Right lobe of liver (tissue), 6 donors: ENCODE measurements around the gene HEY2. TPM values are rescaled to one million over a fixed set of nuclear protein-coding genes. Genes with fewer than 3 reads are reported as not detected.
A peak's percentile ranks its signal among the peaks of the same experiment; 100 is the strongest.

ENCODE experiments used
- ATAC-seq, 4 donors: fragments of 200-7000 bp; cut with Tn5 transposase; one replicate each; pipeline ENCODE4 v1.9.1; 2020; ENCODE audit warnings: mild to moderate bottlenecking in 4 of 4, moderate library complexity in 4 of 4
- DNase-seq, 3 donors: peaks; one replicate each; pipeline ENCODE4 v3.0.0-alpha.2; 2020
- H3K27ac ChIP-seq, 3 donors: fragments of 200-600 bp; one replicate each; pipeline ENCODE4 v1.8.0; 2022
- H3K27me3 ChIP-seq, 2 donors: fragments of 200-600 bp; one replicate each; pipeline ENCODE4 v1.8.0; 2022
- H3K36me3 ChIP-seq, 4 donors: fragments of 200-600 bp; sonication (generic) in 1 of 4; one replicate each; pipeline versions ENCODE4 v1.5.1 to v1.8.0; 2017 to 2022; ENCODE audit warnings: control low read depth in 1 of 4
- H3K4me1 ChIP-seq, 4 donors: fragments of 200-600 bp; sonication (generic) in 1 of 4; one replicate each; pipeline versions ENCODE4 v1.5.1 to v1.8.0; 2017 to 2022; ENCODE audit warnings: control low read depth in 1 of 4
- H3K4me3 ChIP-seq, 3 donors: fragments of 200-600 bp; one replicate each; pipeline ENCODE4 v1.8.0; 2022
- H3K9me3 ChIP-seq, 4 donors: fragments of 200-600 bp; sonication (generic) in 1 of 4; one replicate each; pipeline versions ENCODE4 v1.5.1 to v1.8.0; 2017 to 2022; ENCODE audit warnings: control low read depth in 1 of 4
- POLR2A ChIP-seq: fragments of 450-650 bp; IDR thresholded peaks from one replicate; pipeline ENCODE4 v1.6.1; 2017; ENCODE audit warnings: antibody characterized with exemption, mild to moderate bottlenecking
- WGBS: methylation state at CpG from one replicate; pipeline ENCODE4 v1.1.6; 2018; ENCODE audit warnings: low coverage, low lambda C conversion rate; ENCODE audit not compliant: insufficient coverage; ENCODE audit errors: missing lambda C conversion rate; 5-methylcytosine and 5-hydroxymethylcytosine counted together
- intact Hi-C, 2 donors: fragments of 100-400 bp; cut with DNase I; formaldehyde crosslinking; loops; one replicate each; pipeline versions ENCODE4 v1.11.2 to v1.14.1; 2022
- total RNA-seq, 6 experiments: library from RNA; depleted of rRNA in 2 of 6; stranded (reverse); fragments of >200 nt in 2 of 6; fragmentation: NEBNext Ultra II Directional in 3 of 6; extraction: Animal tissue kit (Norgen Biotek cat#: 25700) in 3 of 6; gene quantifications; one replicate each; pipeline versions ENCODE4 v1.1.0 to v1.2.4, GENCODE V29; 2016 to 2023
- TF ChIP-seq, protein P1 (sequence below), 4 donors: fragments of 200-600 bp in 3 of 4; fragments of 450-650 bp in 1 of 4; IDR thresholded peaks; one replicate each; pipeline versions ENCODE4 v1.5.1 to v1.8.0; 2016 to 2022; ENCODE audit warnings: antibody characterized with exemption in 4 of 4, mild to moderate bottlenecking in 2 of 4
- donor health status: DM: no; HTN: yes; CAD: no.
- donor health status: DM: no; HTN: no; CAD: no.
- donor health status: DM: no; HTN: no; CAD: no.
- donor health status: DM: no; HTN: yes; CAD: no.
- donor health status: DM: no; HTN: yes; CAD: no.

Gene HEY2
- total RNA-seq, 6 experiments from 2014 or later = 0.74 to 2.6 (median 1.6) TPM

DNA sequence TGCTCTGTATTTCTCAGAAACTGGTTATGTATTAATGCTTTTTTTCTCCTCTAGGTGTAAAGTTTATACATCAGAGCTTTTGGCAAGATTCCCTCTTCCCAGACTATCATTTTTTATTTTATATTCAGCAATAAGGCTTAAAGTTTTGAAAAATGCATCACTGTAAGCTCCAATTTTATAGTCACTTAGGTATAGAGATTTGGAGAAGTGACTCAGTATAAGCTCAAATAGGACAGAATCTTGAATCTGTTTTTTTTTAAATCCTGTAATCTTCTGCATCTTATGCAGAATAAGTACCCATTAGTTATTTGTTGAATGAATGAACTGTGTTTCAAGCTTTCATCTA, 42.4 kb downstream of the HEY2 start:
- Histone ChIP-seq H3K4me1 (peaks cover 0 to 18% (median 5%) of the 10 kb centered on the region in 4 donors), H3K4me3 (peak overlapping the region in 2 of 3 donors; percentile 84 to 92)
- intact Hi-C loops = no loop called here

GRCh38 chr6:125792172-125792571, 42.7 kb downstream of the HEY2 start:
- no peaks in the 10 kb centered on the region for H3K27me3 ChIP-seq
- no peak overlapping the region for H3K4me3 ChIP-seq
- DNase-seq (no peak), ATAC-seq (no peak)
- no peak overlapping the region for H3K27ac ChIP-seq
- 36% methylated on average over 3 of the region's 3 CpGs for WGBS
- peaks cover 0 to 18% (median 5%) of the 10 kb centered on the region in 4 donors for H3K4me1 ChIP-seq
- no peaks in the 10 kb centered on the region for H3K36me3 ChIP-seq
- no peak for TF ChIP-seq POLR2A
- TF ChIP-seq, protein P1, sequence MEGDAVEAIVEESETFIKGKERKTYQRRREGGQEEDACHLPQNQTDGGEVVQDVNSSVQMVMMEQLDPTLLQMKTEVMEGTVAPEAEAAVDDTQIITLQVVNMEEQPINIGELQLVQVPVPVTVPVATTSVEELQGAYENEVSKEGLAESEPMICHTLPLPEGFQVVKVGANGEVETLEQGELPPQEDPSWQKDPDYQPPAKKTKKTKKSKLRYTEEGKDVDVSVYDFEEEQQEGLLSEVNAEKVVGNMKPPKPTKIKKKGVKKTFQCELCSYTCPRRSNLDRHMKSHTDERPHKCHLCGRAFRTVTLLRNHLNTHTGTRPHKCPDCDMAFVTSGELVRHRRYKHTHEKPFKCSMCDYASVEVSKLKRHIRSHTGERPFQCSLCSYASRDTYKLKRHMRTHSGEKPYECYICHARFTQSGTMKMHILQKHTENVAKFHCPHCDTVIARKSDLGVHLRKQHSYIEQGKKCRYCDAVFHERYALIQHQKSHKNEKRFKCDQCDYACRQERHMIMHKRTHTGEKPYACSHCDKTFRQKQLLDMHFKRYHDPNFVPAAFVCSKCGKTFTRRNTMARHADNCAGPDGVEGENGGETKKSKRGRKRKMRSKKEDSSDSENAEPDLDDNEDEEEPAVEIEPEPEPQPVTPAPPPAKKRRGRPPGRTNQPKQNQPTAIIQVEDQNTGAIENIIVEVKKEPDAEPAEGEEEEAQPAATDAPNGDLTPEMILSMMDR (IDR thresholded peaks at IDR 0.05) = no peak
- H3K9me3 ChIP-seq = no peaks in the 10 kb centered on the region
- intact Hi-C loops = no loop called here

More for the DNA sequence above, 42.4 kb downstream of the HEY2 start:
- TF ChIP-seq, protein P1 (IDR thresholded peaks at IDR 0.05) = no peak
- TF ChIP-seq POLR2A = no peak
- DNase-seq = no peak
- no peaks in the 10 kb centered on the region for H3K9me3 ChIP-seq
- no peak for ATAC-seq
- H3K27me3 ChIP-seq = no peaks in the 10 kb centered on the region
- peak overlapping the region in 1 of 3 donors; percentile 94 for H3K27ac ChIP-seq
- no peaks in the 10 kb centered on the region for H3K36me3 ChIP-seq

- Histone ChIP-seq H3K27me3 (no peaks in the 10 kb centered on the region), H3K27ac (no peak overlapping the region), H3K4me1 (peaks cover 0 to 18% (median 5%) of the 10 kb centered on the region in 4 donors), H3K4me3 (no peak overlapping the region), H3K36me3 (no peaks in the 10 kb centered on the region), H3K9me3 (no peaks in the 10 kb centered on the region)
- no peak for DNase-seq
- no peak for TF ChIP-seq POLR2A
- TF ChIP-seq, protein P1 (IDR thresholded peaks at IDR 0.05) = no peak
- no peak for ATAC-seq
- intact Hi-C loops = no loop called here
Observed at GRCh38 chr6:125792680-125793079, 43.2 kb downstream of the HEY2 start.

- peaks cover 0 to 18% (median 5%) of the 10 kb centered on the region in 4 donors for H3K4me1 ChIP-seq
- TF ChIP-seq, protein P1 (IDR thresholded peaks at IDR 0.05) = no peak
- TF ChIP-seq POLR2A = no peak
- WGBS = 57% methylated on average over 1 of the region's 2 CpGs
Observed at GRCh38 chr6:125793280-125793679, 43.8 kb downstream of the HEY2 start.

GRCh38 chr6:125793863-125794262, 44.4 kb downstream of the HEY2 start:
- TF ChIP-seq POLR2A = no peak
- TF ChIP-seq, protein P1 (IDR thresholded peaks at IDR 0.05) = no peak
- Histone ChIP-seq H3K4me3 (no peak overlapping the region), H3K4me1 (peaks cover 0 to 18% (median 5%) of the 10 kb centered on the region in 4 donors), H3K27me3 (no peaks in the 10 kb centered on the region), H3K9me3 (no peaks in the 10 kb centered on the region), H3K36me3 (no peaks in the 10 kb centered on the region), H3K27ac (no peak overlapping the region)
- 46% methylated on average over 3 of the region's 3 CpGs for WGBS
- DNase-seq = no peak
- intact Hi-C loops = no loop called here
- ATAC-seq = no peak

More at GRCh38 chr6:125793280-125793679, 43.8 kb downstream of the HEY2 start:
- Histone ChIP-seq H3K36me3 (no peaks in the 10 kb centered on the region), H3K9me3 (no peaks in the 10 kb centered on the region), H3K27me3 (no peaks in the 10 kb centered on the region), H3K27ac (no peak overlapping the region), H3K4me3 (no peak overlapping the region)
- intact Hi-C loops = no loop called here
- DNase-seq = no peak
- ATAC-seq = no peak
